ENCODE results near the gene NPHS2.

GRCh38 chr1:179612361-179612760 lies 36.6 kb upstream of the NPHS2 start:
- TF ChIP-seq CTCF (IDR thresholded peaks at IDR 0.05), result no peak
- TF ChIP-seq POLR2AphosphoS5 (IDR thresholded peaks at IDR 0.05), result no peak
- TF ChIP-seq POLR2A (IDR thresholded peaks at IDR 0.05; ENCODE audit: low read depth), result no peak
- no peak for TF ChIP-seq EP300 (IDR thresholded peaks at IDR 0.05)

Data from esophagus muscularis mucosa (tissue), 4 donors.